Stimulated activated CD4-positive, alpha-beta T cell treated with anti-CD3 and anti-CD28 coated beads, Interleukin-15, amount 100 ng/mL, for 1 hour (primary cell): Measurements from ENCODE around the gene CAMK1D.
"Not testable (repeated sequence)": the region's sequence is repeated elsewhere in the genome, so short reads cannot be mapped to it uniquely, and the experiment has no call there.

Source experiments
- DNase-seq, 2 donors: peaks; one replicate each; pipeline ENCODE4 v3.0.0-alpha.2; 2020; ENCODE audit warnings: low read depth in 1 of 2, low spot score in 1 of 2

The CAMK1D gene

DNA sequence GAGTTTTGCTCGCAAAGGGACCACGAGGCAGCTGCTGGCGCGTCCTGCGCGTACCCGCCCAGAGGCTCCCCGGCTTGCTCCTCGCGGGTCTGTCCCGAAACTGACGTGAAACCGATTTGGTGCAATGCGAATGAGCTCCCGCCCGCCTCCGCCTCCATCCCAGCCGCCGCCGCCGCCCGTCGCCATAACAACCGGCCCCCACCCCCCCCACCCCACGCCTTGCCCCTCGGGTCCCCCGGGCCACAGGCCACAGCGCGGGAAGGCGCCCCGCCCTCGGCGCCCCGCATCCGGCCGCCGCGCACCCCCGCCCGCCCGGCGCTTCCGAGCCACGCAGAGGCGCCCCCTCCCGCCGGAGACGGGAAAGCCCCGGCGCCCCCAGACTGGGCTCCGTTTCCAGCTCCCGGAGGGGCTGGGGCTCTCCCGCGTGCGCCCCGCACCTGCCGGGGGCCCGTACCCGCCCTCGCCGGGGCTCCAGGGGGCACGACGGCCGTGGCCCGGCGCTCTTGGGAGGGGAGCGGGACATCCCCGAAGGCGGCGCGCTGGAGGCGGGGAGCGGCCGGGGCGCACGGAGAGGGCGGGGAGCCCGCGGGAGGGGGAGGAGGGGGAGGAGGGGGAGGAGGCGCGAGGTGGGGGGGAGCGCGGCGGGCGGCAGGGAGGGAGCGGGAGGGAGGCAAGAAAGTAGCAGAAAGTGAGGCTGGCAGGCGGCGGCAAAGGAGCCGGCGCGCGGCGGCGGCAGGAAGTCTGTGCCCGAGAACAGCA, at the start of gene CAMK1D:
Gene CAMK1D, plus strand, starts transcription at position 678 of the 759 bp plus-strand sequence.
- DNase-seq: peak; percentile 77 to 86

DNA sequence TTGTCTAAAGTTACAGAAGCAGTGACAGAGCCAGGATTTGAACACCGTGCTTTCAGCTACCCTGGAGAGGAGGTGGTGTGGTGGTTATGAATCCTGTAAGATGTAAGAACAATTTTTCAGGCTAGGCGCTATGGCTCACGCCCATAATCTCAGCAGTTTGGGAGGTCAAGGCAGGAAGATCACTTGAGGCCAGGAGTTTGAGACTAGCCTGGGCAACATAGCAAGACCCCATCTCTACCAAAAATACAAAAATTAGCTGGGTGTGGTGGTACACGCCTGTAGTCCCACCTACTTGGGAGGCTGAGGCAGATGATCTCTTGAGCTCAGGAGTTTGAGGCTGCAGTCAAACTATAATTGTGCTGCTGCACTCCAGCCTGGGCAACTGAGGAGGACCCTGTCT, 48.3 kb upstream of the CAMK1D start:
- not testable (repeated sequence) for DNase-seq

DNA sequence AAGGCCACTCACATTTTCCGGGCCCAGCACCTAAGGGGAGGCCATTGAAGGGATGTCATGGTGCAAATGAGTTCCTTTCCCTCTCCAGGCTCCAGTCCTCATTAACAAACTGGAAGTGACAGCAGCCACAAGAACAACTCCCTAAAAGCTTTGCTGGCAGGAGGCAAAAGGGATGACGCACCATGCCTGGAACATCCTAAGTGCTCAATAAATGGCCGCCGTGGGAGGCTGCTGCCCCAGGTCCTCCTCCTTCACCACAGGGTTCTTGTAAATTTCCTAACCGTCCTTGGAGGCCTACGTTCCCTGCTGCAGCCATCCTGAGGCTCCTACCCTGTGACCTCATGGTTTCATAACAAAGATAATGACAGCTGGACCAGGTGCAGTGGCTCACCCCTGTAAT, 41.3 kb upstream of the CAMK1D start:
- no peak for DNase-seq

DNA sequence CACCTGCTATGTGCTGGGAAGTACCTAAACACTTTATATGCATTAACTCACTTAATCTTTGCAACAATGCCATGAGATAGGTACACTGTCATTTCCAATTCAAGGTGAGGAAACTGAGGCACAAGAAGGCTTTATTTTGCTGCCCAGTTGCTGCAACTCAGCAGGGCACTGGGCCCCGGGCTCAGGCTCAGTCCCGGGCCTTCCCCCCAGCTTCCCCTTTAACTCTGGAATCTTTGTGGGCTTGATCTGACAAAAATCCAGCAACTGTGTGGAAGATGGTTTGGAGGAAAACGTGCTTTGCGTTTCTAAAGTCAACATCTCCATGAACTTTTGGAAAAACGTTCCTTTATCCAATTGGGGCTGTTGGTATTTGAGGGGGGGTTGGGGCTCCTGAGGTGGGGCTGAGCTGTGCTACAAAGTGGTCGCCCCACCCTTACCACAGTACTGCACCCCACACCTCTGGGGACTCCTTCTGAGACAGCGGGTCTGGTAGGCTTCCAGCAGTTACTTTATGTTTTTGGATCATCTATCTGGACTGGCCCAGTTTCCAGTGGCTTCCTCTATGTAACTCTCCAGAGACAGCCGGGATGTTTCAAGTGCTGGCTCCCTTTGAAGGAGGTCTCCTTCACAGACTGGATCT, 40.5 kb upstream of the CAMK1D start:
- no peak for DNase-seq

DNA sequence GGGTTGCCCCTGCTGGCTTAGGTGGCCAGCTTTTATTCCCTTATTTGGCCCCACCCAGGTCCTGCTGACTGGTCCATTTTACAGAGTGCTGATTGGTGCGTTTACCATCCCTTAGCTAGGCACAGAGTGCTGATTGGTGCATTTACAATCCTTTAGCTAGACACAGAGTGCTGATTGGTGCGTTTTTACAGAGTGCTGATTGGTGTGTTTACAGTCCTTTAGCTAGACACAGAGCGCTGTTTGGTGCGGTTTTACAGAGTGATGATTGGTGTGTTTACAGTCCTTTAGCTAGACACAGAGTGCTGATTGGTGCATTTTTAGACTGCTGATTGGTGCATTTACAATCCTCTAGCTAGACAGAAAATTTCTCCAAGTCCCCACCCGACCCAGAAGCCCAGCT, 39.6 kb upstream of the CAMK1D start:
- not testable (repeated sequence) for DNase-seq

DNA sequence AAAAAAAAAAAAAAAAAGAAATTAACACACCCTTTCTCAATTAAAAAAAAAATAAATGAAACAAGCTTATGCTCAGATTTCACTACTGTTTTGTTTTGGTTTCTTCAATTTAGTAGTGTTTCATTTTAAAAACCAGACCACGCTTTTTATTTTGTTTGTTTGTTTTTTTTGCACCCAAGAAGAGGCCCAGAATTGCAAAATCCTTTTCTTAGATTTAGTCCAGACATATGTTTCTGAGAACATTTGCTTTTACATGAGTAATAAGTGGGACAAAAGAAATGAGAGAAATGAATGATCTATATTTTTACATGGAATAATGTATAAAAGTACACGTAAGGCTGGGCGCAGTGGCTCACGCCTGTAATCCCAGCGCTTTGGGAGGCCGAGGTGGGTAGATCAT, 34.5 kb upstream of the CAMK1D start:
- DNase-seq: no peak

DNA sequence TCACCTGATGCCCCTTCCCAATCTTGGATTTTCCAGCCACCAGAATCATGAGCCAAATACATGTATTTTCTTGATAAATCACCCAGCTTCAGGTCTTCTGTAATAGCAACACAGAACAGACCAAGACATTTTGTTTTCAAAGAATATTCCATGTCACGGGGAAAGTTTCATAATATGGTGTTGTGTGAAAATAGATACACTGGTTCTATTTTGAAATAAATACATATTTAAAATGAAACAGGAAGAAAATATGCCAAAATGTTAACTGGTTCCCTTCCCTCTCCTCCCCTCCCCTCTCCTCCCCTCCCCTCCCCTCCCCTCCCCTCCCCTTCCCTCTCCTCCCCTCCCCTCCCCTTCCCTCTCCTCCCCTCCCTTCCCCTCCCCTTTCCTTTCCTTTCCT, 30.3 kb upstream of the CAMK1D start:
- DNase-seq: no peak

DNA sequence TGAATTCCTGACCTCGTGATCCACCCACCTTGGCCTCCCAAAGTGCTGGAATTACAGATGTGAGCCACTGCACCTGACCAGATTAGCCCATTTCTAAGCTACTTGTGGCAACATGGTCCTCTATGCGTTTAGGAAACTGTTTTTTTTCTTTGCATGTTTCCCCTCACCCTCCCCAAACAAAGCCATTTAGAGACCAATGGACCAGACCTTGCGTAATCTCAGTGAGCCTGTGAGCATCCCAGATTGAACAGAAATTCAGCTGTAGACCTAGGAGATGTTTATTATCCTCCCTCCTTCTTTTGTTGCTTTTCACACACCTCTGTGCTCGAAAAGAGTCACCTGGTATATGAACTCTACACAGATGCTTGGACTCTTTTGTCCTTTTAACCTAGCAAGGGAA, 28.5 kb upstream of the CAMK1D start:
- no peak for DNase-seq

DNA sequence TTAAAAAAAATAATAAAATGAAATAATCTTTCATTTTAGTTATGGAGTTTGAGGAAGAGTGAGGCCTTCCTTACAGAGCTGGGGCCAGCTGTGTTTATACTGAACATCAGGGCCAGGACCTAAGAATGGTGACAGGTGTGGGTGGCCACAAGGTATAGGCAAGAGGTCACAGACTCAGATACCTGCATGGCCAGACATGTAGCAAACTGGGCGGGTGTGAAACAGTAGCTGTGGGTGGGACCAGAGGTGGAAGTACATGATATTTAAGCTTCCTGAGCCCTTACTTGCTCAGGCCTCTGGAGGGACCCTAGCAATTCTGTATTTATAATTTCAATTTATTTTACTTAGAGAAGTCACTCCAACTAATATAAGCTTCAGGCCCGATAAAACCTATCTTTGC, 27.7 kb upstream of the CAMK1D start:
- no peak for DNase-seq

DNA sequence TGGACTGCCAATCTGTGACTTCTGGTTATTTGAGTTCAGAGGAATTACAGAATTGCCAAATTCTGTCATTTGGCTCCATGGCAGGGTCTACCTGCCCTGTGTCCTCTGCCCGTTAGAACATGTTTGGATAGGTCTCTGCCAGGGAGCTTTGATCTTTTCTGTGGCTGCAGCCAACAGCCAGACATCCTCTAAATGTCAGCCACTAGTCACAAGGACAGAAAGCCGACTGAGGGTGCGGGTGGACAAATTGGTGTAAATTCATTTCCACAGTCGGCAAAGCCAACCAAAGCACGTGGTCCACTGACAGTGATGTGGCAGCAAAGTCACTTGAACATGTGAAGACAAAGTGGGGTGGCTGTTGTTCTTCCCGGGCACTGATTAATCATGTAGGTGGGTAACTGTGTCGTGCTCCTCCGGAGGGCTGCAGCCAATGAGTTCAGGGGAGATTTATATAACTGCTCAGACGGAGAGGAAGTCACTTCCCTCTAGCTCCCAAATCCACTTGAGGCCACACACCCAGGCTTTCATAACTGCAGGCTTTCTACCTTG, 26.7 kb upstream of the CAMK1D start:
- DNase-seq: no peak

DNA sequence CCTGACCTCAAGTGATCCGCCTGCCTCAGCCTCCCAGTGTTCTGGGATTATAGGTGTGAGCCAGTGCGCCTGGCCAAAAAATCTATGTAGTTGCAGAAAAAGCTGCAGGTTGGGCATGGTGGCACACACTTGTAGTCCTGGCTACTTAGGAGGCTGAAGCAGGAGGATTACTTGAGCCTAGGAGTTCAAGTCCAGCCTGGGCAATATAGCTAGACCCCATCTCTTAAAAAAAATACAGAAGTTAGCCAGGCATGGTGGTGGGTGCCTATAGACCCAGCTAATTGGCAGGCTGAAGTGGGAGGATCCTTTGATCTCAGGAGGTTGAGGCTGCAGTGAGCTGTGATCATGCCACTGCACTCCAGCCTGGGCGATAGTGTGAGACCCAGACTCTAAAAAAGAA, 24.8 kb upstream of the CAMK1D start:
- no peak for DNase-seq

DNA sequence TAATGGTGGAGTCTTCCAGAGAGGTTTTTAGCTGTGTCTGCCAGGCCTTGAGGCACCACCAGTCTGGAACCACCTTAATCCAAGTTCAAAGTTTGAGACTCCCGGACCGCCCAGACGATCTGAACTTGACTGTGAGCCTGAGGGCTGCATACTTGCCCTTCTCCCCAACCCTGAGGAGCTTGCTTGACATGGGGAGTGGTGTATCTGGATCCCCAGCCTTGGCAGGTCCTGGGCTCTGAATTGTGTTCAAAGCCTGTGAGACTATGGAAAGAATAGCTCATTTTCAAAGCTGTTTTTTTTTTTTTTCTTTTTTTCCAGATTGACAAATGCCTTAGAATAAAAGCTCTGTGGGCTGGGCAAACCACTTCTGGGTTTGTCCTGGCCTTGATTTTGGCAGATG, 22.3 kb upstream of the CAMK1D start:
- no peak for DNase-seq

DNA sequence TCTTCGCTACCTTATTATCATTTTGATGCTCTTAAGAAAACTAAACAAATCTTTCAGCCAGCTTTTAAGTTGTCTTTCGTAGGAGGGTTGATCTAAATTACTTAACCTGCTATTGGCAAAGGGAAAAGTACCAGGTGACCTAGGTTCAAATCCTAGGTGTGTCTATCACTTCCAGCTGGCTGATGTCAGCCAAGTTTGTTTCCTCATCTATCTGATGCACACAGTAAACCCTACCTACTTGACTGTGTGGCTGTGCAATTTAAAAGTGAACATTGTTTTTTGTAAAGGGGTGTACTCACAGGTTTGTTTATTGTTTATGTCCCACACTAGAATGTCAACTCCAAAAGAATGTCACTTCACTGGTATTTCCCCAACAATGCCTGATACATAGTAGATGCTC, 21.9 kb upstream of the CAMK1D start:
- DNase-seq: no peak

DNA sequence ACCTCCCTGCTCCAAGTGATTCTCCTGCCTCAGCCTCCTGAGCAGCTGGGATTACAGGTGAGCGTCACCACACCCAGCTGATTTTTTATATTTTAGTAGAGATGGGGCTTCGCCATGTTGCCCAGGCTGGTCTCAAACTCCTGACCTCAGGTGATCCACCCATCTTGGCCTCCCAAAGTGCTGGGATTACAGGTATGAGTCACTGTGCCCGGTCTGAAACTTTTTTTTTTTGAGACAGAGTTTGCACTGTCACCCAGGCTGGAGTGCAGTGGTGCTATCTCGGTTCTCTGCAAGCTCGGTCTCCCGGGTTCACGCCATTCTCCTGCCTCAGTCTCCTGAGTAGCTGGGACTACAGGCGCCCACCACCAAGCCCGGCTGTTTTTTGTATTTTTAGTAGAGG, 21.0 kb upstream of the CAMK1D start:
- DNase-seq: not testable (repeated sequence)

DNA sequence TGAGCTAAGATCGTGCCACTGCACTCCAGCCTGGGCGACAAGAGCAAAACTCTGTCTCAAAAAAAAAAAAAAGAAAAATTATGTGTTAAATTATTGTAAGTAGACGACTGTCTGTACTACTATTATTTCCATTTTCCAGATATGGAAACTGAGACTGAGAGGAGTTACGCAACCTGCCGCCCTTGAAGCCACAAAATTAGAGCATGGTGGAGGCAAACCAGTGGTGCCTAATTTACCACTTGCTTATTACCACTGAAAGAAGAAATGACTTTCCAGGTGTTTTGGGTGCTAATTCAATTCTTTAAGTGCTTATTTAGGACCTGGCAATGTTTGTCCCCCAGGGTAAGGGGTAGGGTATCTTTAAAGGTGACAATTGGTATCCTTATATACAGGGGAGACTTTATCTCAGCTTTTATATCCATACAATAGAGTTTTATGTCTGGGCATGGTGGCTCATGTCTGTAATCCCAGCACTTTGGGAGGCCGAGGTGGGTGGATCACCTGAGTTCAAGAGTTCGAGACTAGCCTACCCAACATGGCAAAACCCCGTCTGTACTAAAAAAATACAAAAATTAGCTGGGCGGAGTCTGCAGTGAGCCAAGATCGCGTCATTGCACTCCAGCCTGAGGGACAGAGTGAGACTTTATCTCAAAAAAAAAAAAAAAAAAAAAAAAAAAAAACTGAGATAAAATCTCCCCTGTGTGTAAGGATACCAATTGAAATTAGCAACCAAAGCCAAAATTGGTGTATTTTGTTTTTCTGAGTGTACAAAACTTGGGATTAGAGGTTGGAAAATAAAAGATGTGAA, 16.6 kb upstream of the CAMK1D start:
- no peak for DNase-seq

DNA sequence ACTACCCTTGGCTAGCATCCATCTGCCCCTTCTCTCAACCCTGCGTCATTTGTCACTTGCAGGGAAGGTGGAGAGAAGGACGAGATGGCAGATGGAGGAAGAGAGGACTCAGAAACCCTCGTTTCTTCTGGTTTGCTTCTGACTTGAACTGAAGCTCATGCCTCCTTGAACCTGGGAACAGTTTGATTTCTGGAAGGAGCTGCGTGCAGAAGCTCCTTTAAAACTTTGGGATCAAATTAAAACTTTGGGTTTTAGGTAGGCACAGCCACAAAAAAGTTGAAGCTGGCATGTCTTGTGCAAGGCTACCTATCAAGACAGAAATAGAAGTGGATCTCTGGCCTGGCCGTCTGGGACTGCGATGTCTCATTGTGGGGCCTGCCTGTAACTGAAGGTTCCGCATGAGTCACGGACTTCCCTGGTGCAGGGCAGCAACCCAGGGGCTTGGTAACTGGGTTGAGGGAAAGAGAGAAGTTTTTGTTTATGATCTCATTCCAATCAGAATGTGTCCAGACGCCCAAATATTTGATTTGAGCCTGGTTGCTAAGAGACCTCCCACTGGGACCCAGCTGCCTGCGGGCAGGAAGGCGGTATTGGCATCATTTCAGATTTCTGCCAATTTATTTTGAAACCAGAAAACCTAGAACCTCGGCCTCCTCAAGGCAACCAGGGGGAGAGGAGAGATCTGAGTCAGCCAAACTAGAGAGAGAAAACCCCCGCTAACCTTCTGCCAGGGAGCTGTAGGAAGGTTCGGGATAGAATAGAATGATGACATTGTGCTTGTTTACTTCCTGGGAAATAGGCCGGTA, 15.8 kb upstream of the CAMK1D start:
- DNase-seq: no peak

DNA sequence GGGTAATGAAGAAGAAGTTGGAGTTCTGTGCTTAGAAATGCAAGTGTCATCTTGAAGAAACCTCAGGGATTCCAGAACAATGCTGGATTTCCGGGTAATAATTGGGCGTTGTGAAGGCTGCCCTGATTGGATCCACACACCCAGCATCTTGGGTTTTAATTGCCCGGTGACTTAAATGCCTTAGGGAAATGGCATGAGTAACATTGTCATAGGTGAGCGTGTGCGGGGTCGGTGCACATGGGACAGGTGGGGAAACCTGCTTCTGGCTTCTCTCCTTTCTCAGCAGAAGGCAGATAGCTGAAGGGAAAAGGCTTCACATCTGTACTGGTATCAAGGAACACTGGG, 15.2 kb upstream of the CAMK1D start:
- DNase-seq: no peak

DNA sequence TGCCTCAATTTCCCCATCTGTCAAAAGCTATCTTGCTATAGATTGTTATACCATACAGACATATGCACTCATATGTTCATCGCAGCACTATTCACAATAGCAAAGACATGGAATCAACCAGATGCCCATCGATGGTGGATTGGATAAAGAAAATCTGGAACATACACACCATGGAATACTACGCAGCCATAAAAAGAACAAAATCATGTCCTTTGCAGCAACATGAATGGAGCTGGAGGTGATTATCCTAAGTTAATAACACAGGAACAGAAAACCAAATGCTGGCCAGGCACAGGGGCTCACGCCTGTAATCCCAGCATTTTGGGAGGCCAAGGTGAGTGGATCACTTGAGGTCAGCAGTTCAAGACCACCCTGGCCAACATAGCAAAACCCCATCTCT, 14.2 kb upstream of the CAMK1D start:
- not testable (repeated sequence) for DNase-seq

DNA sequence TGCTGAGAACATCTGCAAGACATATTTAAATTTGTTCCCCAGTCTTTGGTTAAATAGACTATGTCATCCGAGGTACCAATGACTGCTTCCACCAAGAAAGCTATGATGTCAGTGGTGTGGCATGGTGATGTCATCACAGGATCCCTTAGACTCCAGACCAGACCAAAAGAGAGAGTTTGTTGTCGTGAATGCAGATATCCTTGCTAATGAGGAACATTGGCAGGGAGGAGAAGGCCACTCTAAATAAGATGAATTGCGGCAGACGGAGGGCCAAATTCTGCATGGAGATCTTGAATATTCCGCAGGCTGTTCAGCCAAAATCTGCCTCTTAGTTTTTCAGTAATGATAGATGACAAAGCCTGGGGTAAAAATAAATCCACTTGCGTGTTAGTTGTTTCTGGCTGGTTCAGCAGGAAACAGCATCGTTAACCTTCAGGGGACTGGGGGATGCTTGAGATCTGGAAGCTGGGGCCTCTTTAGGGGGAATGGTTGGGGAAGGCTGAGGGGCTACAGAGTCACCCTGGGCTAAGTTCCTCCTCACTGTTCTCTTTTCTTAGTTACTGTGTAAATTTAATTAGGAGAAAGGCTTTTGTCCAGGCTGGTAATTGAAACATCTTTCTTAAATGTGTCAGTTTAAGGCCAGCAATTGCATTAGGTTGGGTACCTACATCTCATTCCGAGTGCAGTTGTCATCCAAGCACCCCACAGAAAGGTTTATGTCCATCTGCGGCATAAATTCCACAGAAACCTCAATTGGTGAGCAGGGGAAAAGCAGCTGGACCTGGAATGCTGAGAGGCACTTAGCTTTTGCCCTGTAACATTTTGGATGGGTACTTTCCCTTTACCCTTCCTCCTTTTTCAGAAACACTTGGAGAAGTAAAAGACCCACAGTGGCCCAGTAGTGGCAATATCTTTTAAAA, 11.6 kb upstream of the CAMK1D start:
- DNase-seq: no peak

DNA sequence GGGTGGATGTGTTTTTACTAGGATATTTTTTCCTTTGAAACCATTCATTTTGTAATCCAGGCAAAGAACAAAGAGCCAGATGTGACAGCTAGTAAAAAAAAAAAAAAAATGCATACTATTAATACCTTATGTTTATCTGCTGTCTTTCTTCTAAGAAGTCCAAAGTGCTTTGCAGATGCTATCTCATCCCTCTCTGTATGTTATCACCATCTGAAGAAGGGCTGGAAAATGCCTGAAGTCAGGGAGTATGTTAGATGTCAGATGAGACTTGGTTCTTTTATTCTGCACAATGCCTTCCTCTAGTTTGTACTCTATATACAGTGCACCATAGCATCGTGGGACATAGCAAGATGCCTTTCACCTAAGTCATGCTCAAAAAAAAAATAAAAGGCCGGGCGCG, 10.4 kb upstream of the CAMK1D start:
- DNase-seq: no peak
